HUES64 (cell line): ENCODE results near the gene LRRC31. TPM values are rescaled to one million over a fixed set of nuclear protein-coding genes. Genes with fewer than 3 reads are reported as not detected.

Experiments
- H3K27ac ChIP-seq: 2 replicates; pipeline ENCODE4 v1.7.0; 2013; ENCODE audit warnings: low read depth, low read length, inconsistent platforms
- H3K27me3 ChIP-seq: 2 replicates; pipeline ENCODE4 v1.6.1; 2013; ENCODE audit warnings: mild to moderate bottlenecking, low read length; ENCODE audit not compliant: insufficient read depth
- H3K36me3 ChIP-seq: 2 replicates; pipeline ENCODE4 v1.6.1; 2013; ENCODE audit warnings: mild to moderate bottlenecking, low read length; ENCODE audit not compliant: insufficient read depth
- H3K4me1 ChIP-seq: 2 replicates; pipeline ENCODE4 v1.6.1; 2013; ENCODE audit warnings: mild to moderate bottlenecking, low read length, moderate library complexity; ENCODE audit not compliant: insufficient read depth
- H3K4me3 ChIP-seq: 2 replicates; pipeline ENCODE4 v1.5.1; 2013; ENCODE audit warnings: mild to moderate bottlenecking, low read length, moderate library complexity
- H3K9ac ChIP-seq: 2 replicates; pipeline ENCODE4 v1.6.1; 2013; ENCODE audit warnings: mild to moderate bottlenecking, low read depth, low read length
- H3K9me3 ChIP-seq: 2 replicates; pipeline ENCODE4 v1.6.1; 2013; ENCODE audit warnings: low read depth, low read length; ENCODE audit not compliant: insufficient read depth
- WGBS: fragments of 150-250, 120-280 bp; methylation state at CpG from one replicate; pipeline ENCODE4 v1.1.7; 2013; ENCODE audit warnings: missing lambda C conversion rate; 5-methylcytosine and 5-hydroxymethylcytosine counted together
- polyA plus RNA-seq, 2 experiments: library from polyadenylated mRNA; stranded (reverse); fragments of 50-300 nt; gene quantifications; one replicate each; pipeline ENCODE4 v1.2.3, GENCODE V29; 2013

The LRRC31 gene
- not detected for polyA plus RNA-seq (2013, experiment 1 of 2)
- polyA plus RNA-seq (2013, experiment 2 of 2) = not detected

GRCh38 chr3:169869484-169870220 is at the start of gene LRRC31:
Gene LRRC31 (minus strand): TSS chr3:169869935. CDS start chr3:169869807, 128 bp downstream.
- 91% methylated on average over 1 of the region's 2 CpGs for WGBS
- no peaks in the 10 kb centered on the region for H3K27me3 ChIP-seq
- no peaks in the 10 kb centered on the region for H3K36me3 ChIP-seq
- H3K9ac ChIP-seq = no peak within 1 kb of the TSS
- peaks cover 9% of the 10 kb centered on the region for H3K4me1 ChIP-seq
- no peaks in the 10 kb centered on the region for H3K9me3 ChIP-seq
- H3K27ac ChIP-seq = no peak within 1 kb of the TSS
- no peak within 1 kb of the TSS for H3K4me3 ChIP-seq

GRCh38 chr3:169914321-169914720 is 44.6 kb upstream of the LRRC31 start:
- Histone ChIP-seq H3K27ac (no peak overlapping the region), H3K9ac (no peak overlapping the region), H3K4me1 (no peaks in the 10 kb centered on the region), H3K4me3 (no peak overlapping the region), H3K36me3 (no peaks in the 10 kb centered on the region), H3K27me3 (no peaks in the 10 kb centered on the region), H3K9me3 (no peaks in the 10 kb centered on the region)
- WGBS = 88% methylated on average over 2 of the region's 2 CpGs

- Histone ChIP-seq H3K36me3 (no peaks in the 10 kb centered on the region), H3K9ac (no peak overlapping the region), H3K9me3 (no peaks in the 10 kb centered on the region), H3K4me1 (no peaks in the 10 kb centered on the region), H3K4me3 (no peak overlapping the region), H3K27ac (no peak overlapping the region), H3K27me3 (no peaks in the 10 kb centered on the region)
- 96% methylated on average over 3 of the region's 3 CpGs for WGBS
These were observed 43.6 kb upstream of the LRRC31 start for GRCh38 chr3:169913323-169913722.

GRCh38 chr3:169911272-169911671 is 41.5 kb upstream of the LRRC31 start, which contains the start of gene SAMD7:
Gene SAMD7 (plus strand): TSS chr3:169911572. CDS start chr3:169919499, 7,927 bp downstream.
- H3K27ac ChIP-seq = no peak within 1 kb of the TSS
- H3K27me3 ChIP-seq = no peaks in the 10 kb centered on the region
- H3K9me3 ChIP-seq = no peaks in the 10 kb centered on the region
- H3K36me3 ChIP-seq = no peaks in the 10 kb centered on the region
- no peak within 1 kb of the TSS for H3K9ac ChIP-seq
- WGBS = 100% methylated on average over 1 of the region's 1 CpG
- no peak within 1 kb of the TSS for H3K4me3 ChIP-seq
- H3K4me1 ChIP-seq = peaks cover 14% of the 10 kb centered on the region

- Histone ChIP-seq H3K9ac (no peak overlapping the region), H3K4me1 (peaks cover 14% of the 10 kb centered on the region), H3K4me3 (no peak overlapping the region), H3K27me3 (no peaks in the 10 kb centered on the region), H3K36me3 (no peaks in the 10 kb centered on the region), H3K27ac (no peak overlapping the region), H3K9me3 (0 out of 2 replicates have a peak, but pooled peaks cover 4% of the 10 kb centered on the region)
- 92% methylated on average over 4 of the region's 4 CpGs for WGBS
These were observed 38.2 kb upstream of the LRRC31 start for GRCh38 chr3:169907944-169908343.

GRCh38 chr3:169907476-169907875 is 37.7 kb upstream of the LRRC31 start:
- Histone ChIP-seq H3K36me3 (no peaks in the 10 kb centered on the region), H3K4me3 (no peak overlapping the region), H3K27ac (no peak overlapping the region), H3K9me3 (peaks cover 5% of the 10 kb centered on the region; the same call in 1 of the 2 replicates), H3K4me1 (peaks cover 14% of the 10 kb centered on the region), H3K9ac (no peak overlapping the region), H3K27me3 (no peaks in the 10 kb centered on the region)

- no peaks in the 10 kb centered on the region for H3K36me3 ChIP-seq
- no peak overlapping the region for H3K27ac ChIP-seq
- H3K4me3 ChIP-seq = no peak overlapping the region
- peaks cover 14% of the 10 kb centered on the region for H3K4me1 ChIP-seq
- WGBS = 82% methylated on average over 6 of the region's 6 CpGs
- no peaks in the 10 kb centered on the region for H3K27me3 ChIP-seq
- peaks cover 25% of the 10 kb centered on the region; the same call in 1 of the 2 replicates for H3K9me3 ChIP-seq
- H3K9ac ChIP-seq = no peak overlapping the region
These were observed 35.7 kb upstream of the LRRC31 start for GRCh38 chr3:169905404-169905803.

- H3K4me3 ChIP-seq = no peak overlapping the region
- 88% methylated on average over 1 of the region's 1 CpG for WGBS
These were observed 31.7 kb upstream of the LRRC31 start for GRCh38 chr3:169901453-169901852.

GRCh38 chr3:169897284-169897683 is 27.5 kb upstream of the LRRC31 start:
- H3K27ac ChIP-seq = no peak overlapping the region
- no peak overlapping the region for H3K9ac ChIP-seq
- 97% methylated on average over 1 of the region's 1 CpG for WGBS
- no peaks in the 10 kb centered on the region for H3K4me1 ChIP-seq
- H3K9me3 ChIP-seq = peaks cover 18% of the 10 kb centered on the region; the same call in 1 of the 2 replicates
- H3K27me3 ChIP-seq = no peaks in the 10 kb centered on the region
- H3K4me3 ChIP-seq = no peak overlapping the region
- H3K36me3 ChIP-seq = no peaks in the 10 kb centered on the region

More at GRCh38 chr3:169901453-169901852, 31.7 kb upstream of the LRRC31 start:
- no peak overlapping the region for H3K27ac ChIP-seq
- H3K9me3 ChIP-seq = peaks cover 26% of the 10 kb centered on the region; the same call in 1 of the 2 replicates
- H3K36me3 ChIP-seq = no peaks in the 10 kb centered on the region
- peaks cover 3% of the 10 kb centered on the region; the same call in 1 of the 2 replicates for H3K4me1 ChIP-seq
- H3K27me3 ChIP-seq = no peaks in the 10 kb centered on the region
- H3K9ac ChIP-seq = no peak overlapping the region

- WGBS = 80% methylated on average over 6 of the region's 6 CpGs
- Histone ChIP-seq H3K4me1 (no peaks in the 10 kb centered on the region), H3K27ac (no peak overlapping the region)
These were observed 25.3 kb upstream of the LRRC31 start for GRCh38 chr3:169895072-169895471.

GRCh38 chr3:169894110-169894509 is 24.4 kb upstream of the LRRC31 start:
- no peaks in the 10 kb centered on the region for H3K9me3 ChIP-seq
- H3K4me3 ChIP-seq = no peak overlapping the region
- H3K9ac ChIP-seq = no peak overlapping the region
- H3K4me1 ChIP-seq = no peaks in the 10 kb centered on the region
- H3K27me3 ChIP-seq = no peaks in the 10 kb centered on the region
- no peak overlapping the region for H3K27ac ChIP-seq
- 77% methylated on average over 6 of the region's 7 CpGs for WGBS
- H3K36me3 ChIP-seq = no peaks in the 10 kb centered on the region

More at GRCh38 chr3:169895072-169895471, 25.3 kb upstream of the LRRC31 start:
- no peaks in the 10 kb centered on the region for H3K27me3 ChIP-seq
- no peaks in the 10 kb centered on the region for H3K9me3 ChIP-seq
- H3K4me3 ChIP-seq = no peak overlapping the region
- no peaks in the 10 kb centered on the region for H3K36me3 ChIP-seq
- no peak overlapping the region for H3K9ac ChIP-seq
